K562 (cell line): ENCODE measurements around the gene LPAR6. TPM values are rescaled to one million over a fixed set of nuclear protein-coding genes. Genes with fewer than 3 reads are reported as not detected.

Experiments used
- ATAC-seq: fragments of 200-7000 bp; cut with Tn5 transposase; 3 replicates; pipeline ENCODE4 v1.9.1; 2020; ENCODE audit warnings: moderate library complexity
- BruUV-seq: library from RNA; stranded (reverse); fragments of 400-500 nt; replicated peaks from 2 replicates; lab custom pipeline; 2021; lab: Mats Ljungman, UMichigan
- CTCF ChIA-PET: fragments of 300-600 bp; formaldehyde crosslinking; extraction: SDS; loops from one replicate; lab custom pipeline; 2021; ENCODE audit warnings: low intra/inter-chr PET ratio; lab: Yijun Ruan, JAX
- POLR2A ChIA-PET: fragments of 300-600, 350-650 bp; sonication (Branson Sonifier 250); formaldehyde crosslinking; extraction: SDS; loops from one replicate; lab custom pipeline; 2021; ENCODE audit warnings: antibody characterized with exemption, inconsistent platforms; lab: Yijun Ruan, JAX
- DNase-seq, 4 experiments: peaks; one replicate each; pipeline versions ENCODE4 v3.0.0 to v3.0.0-alpha.2; 2011 to 2018; ENCODE audit warnings: low spot score in 3 of 4, mixed read lengths in 3 of 4; ENCODE audit errors: extremely low read depth in 1 of 4
- FAIRE-seq: peaks from 2 replicates; lab custom pipeline; 2011; peaks lifted over from hg19 to GRCh38; lab: Jason Lieb, UNC
- H2AFZ ChIP-seq: 2 replicates; pipeline ENCODE4 v1.6.0; 2011; ENCODE audit warnings: low read depth, low read length, control low read depth, inconsistent platforms
- H3K27ac ChIP-seq: fragments of 200-600 bp; 3 replicates; pipeline ENCODE4 v1.8.0; 2011; ENCODE audit warnings: low read depth, mild to moderate bottlenecking, control low read depth, inconsistent platforms, low read length, moderate library complexity, mixed read lengths; ENCODE audit errors: extremely low read depth
- H3K27me3 ChIP-seq, 2 experiments: fragments of 300-600 bp in 1 of 2; 2 replicates in 1 of 2; 3 replicates in 1 of 2; pipeline versions ENCODE4 v1.6.0 to v1.8.0; 2011; ENCODE audit warnings: inconsistent platforms in 2 of 2, low read length in 2 of 2, mild to moderate bottlenecking in 1 of 2, mixed read lengths in 1 of 2, moderate library complexity in 1 of 2; ENCODE audit not compliant: control insufficient read depth in 2 of 2, insufficient read depth in 2 of 2
- H3K36me3 ChIP-seq: fragments of 300-600 bp; 3 replicates; pipeline ENCODE4 v1.8.0; 2011; ENCODE audit warnings: mild to moderate bottlenecking, low read length, inconsistent platforms; ENCODE audit not compliant: control insufficient read depth, insufficient read depth
- H3K4me1 ChIP-seq, 2 experiments: fragments of 200-600 bp in 1 of 2; replicated peaks in 1 of 2; 2 replicates in 1 of 2; 3 replicates in 1 of 2; pipeline versions ENCODE4 v1.5.1 to v1.8.0; 2011; ENCODE audit warnings: inconsistent platforms in 2 of 2, low read length in 2 of 2, mild to moderate bottlenecking in 1 of 2, mixed read lengths in 1 of 2, moderate library complexity in 1 of 2; ENCODE audit not compliant: control insufficient read depth in 2 of 2, insufficient read depth in 2 of 2
- H3K4me2 ChIP-seq: 2 replicates; pipeline ENCODE4 v1.6.1; 2011; ENCODE audit warnings: low read length, control low read depth, inconsistent platforms, mixed read lengths; ENCODE audit not compliant: insufficient read depth
- H3K4me3 ChIP-seq: fragments of 200-600 bp; sonication (generic), shearing (Covaris generic); 2 replicates; pipeline ENCODE4 v1.5.1; 2016; ENCODE audit warnings: control low read depth, inconsistent platforms
- H3K79me2 ChIP-seq: fragments of 200-600 bp; 3 replicates; pipeline ENCODE4 v1.8.0; 2011; ENCODE audit warnings: low read length, inconsistent platforms; ENCODE audit not compliant: control insufficient read depth, insufficient read depth
- H3K9ac ChIP-seq, 2 experiments: 2 replicates each; pipeline versions ENCODE4 v1.6.0 to v1.6.1; 2011; ENCODE audit warnings: low read depth in 2 of 2, low read length in 2 of 2, control low read depth in 1 of 2, inconsistent platforms in 1 of 2, mild to moderate bottlenecking in 1 of 2, mixed read lengths in 1 of 2; ENCODE audit not compliant: insufficient read depth in 1 of 2
- H3K9me1 ChIP-seq: one replicate; pipeline ENCODE4 v1.6.0; 2011; ENCODE audit warnings: inconsistent platforms, mild to moderate bottlenecking, low read length, moderate library complexity; ENCODE audit not compliant: control insufficient read depth, insufficient read depth
- H3K9me3 ChIP-seq: replicated peaks from 2 replicates; pipeline ENCODE4 v1.5.1; 2011; ENCODE audit warnings: low read depth, low read length, inconsistent platforms; ENCODE audit not compliant: control insufficient read depth, insufficient read depth
- H4K20me1 ChIP-seq: replicated peaks from 2 replicates; pipeline ENCODE4 v1.6.1; 2011; ENCODE audit warnings: low read length, inconsistent platforms, mixed read lengths; ENCODE audit not compliant: control insufficient read depth, insufficient read depth
- ATF3 ChIP-seq, 2 experiments: fragments of 450-650 bp in 1 of 2; sonication (generic) in 1 of 2; formaldehyde crosslinking in 1 of 2; IDR thresholded peaks in 1 of 2; conservative IDR thresholded peaks in 1 of 2; 2 replicates each; pipeline versions ENCODE4 v1.6.1 to v1.8.1; 2016 to 2023; ENCODE audit warnings: mild to moderate bottlenecking in 2 of 2, moderate library complexity in 2 of 2, inconsistent platforms in 1 of 2, missing genetic modification reagents in 1 of 2
- C11orf30 ChIP-seq: fragments of 450-650 bp; IDR thresholded peaks from 2 replicates; pipeline ENCODE4 v1.6.1; 2016; ENCODE audit warnings: low read depth, mild to moderate bottlenecking
- STAT5B ChIP-seq: fragments of 250-450 bp; sonication (Bioruptor Pico); IDR thresholded peaks from 2 replicates; pipeline ENCODE4 v1.8.0; 2021; ENCODE audit warnings: mild to moderate bottlenecking, inconsistent platforms
- ZNF316 ChIP-seq: fragments of 450-650 bp; IDR thresholded peaks from 2 replicates; pipeline ENCODE4 v1.6.1; 2016
- in situ Hi-C: fragments of 300-500 bp; cut with MboI; formaldehyde crosslinking; loops from 4 replicates; pipeline ENCODE4 v1.15.0; 2018; ENCODE audit warnings: inconsistent platforms, mixed read lengths
- intact Hi-C: fragments of 100-400 bp; cut with micrococcal nuclease; formaldehyde crosslinking; loops from 2 replicates; pipeline ENCODE4 v1.14.2; 2022
- polyA plus RNA-seq, 8 experiments: library from polyadenylated mRNA; depleted of rRNA in 4 of 8; stranded (reverse) in 5 of 8; unstranded in 3 of 8; fragments of >200 nt; fragmentation: Nextera tagmentation in 2 of 8; fragmentation: Illumina TruSeq in 1 of 8; extraction: Ambion mirVana in 2 of 8; extraction: Trizol in 1 of 8; gene quantifications; 2 replicates each; pipeline versions ENCODE4 v1.2.1 to v1.2.3, GENCODE V29; 2011 to 2014; ENCODE audit warnings: inconsistent platforms in 1 of 8, missing spikeins in 1 of 8
- total RNA-seq, 7 experiments: library from RNA; depleted of rRNA in 6 of 7; stranded (reverse); fragments of >200 nt in 6 of 7; fragmentation: Illumina TruSeq in 2 of 7; extraction: Trizol in 2 of 7; gene quantifications; 2 replicates each; pipeline versions ENCODE4 v1.2.1 to v1.2.3, GENCODE V29; 2011 to 2021; ENCODE audit warnings: low replicate concordance in 1 of 7

Gene LPAR6
- total and polyA plus RNA-seq, 9 of the 15 experiments (the other 6 are each of a cell fraction or from before 2014, with no cell fraction given) = 0.04 to 0.14 (median 0.10) TPM; not detected in 5

GRCh38 chr13:48414501-48414900 is 1.6 kb upstream of the LPAR6 start:
- Histone ChIP-seq H3K9me1 (no peaks in the 10 kb centered on the region), H3K4me2 (no peak overlapping the region), H3K4me3 (no peak overlapping the region), H3K4me1 (no peaks in the 10 kb centered on the region), H3K9me3 (peaks cover 2% of the 10 kb centered on the region; the same call in 1 of the 2 replicates), H2AFZ (no peak overlapping the region), H3K79me2 (no peaks in the 10 kb centered on the region), H3K27me3 (no peaks in the 10 kb centered on the region), H4K20me1 (no peaks in the 10 kb centered on the region), H3K36me3 (no peaks in the 10 kb centered on the region), H3K27ac (no peak overlapping the region), H3K9ac (no peak overlapping the region)
- CTCF ChIA-PET = no interaction called here
- no TSS peak for BruUV-seq
- FAIRE-seq (no peak), DNase-seq (no peak), ATAC-seq (no peak)
- TF ChIP-seq ATF3 (IDR thresholded peaks at IDR 0.05) (no peak), ATF3 (CRISPR knock-in tag; conservative IDR thresholded peaks at IDR 0.05) (no peak), C11orf30 (peak; percentile 21; the same call in 1 of the 2 replicates), ZNF316 (peak; percentile 71; the same call in 1 of the 2 replicates), STAT5B (no peak)
- in situ Hi-C loops (no loop called here), intact Hi-C loops (no loop called here)
- POLR2A ChIA-PET = no interaction called here
